ENCODE data around the gene CAST.

Gene CAST

GRCh38 chr5:96675882-96676281, 13.7 kb downstream of the CAST start:
- Histone ChIP-seq H3K9ac (ENCODE audit: low read length) (no peak overlapping the region), H3K4me2 (ENCODE audit: low read length) (no peak overlapping the region), H3K79me2 (ENCODE audit: insufficient read depth, low read length) (0 out of 2 replicates have a peak, but pooled peaks cover 8% of the 10 kb centered on the region), H4K20me1 (ENCODE audit: insufficient read depth, low read length) (no peaks in the 10 kb centered on the region), H3F3A (ENCODE audit: insufficient read depth, low read length) (no peaks in the 10 kb centered on the region), H3K36me3 (ENCODE audit: insufficient read depth, low read length) (peaks cover 6% of the 10 kb centered on the region; the same call in 1 of the 2 replicates), H3K27me3 (ENCODE audit: insufficient read depth, low read length) (no peaks in the 10 kb centered on the region), H3K9me2 (ENCODE audit: low read depth, low read length) (no peaks in the 10 kb centered on the region), H3K4me3 (ENCODE audit: low read depth, low read length, poor library complexity, severe bottlenecking) (no peak overlapping the region), H3K27ac (ENCODE audit: low read depth, low read length, poor library complexity, severe bottlenecking) (no peak overlapping the region), H3K4me1 (ENCODE audit: insufficient read depth, low read length, severe bottlenecking) (no peaks in the 10 kb centered on the region), H3K9me3 (ENCODE audit: low read length) (no peaks in the 10 kb centered on the region), H2AFZ (ENCODE audit: low read length) (no peak overlapping the region)
- TF ChIP-seq EZH2 (IDR thresholded peaks at IDR 0.05; ENCODE audit: borderline replicate concordance, low read length): no peak
- TF ChIP-seq CTCF (IDR thresholded peaks at IDR 0.05; ENCODE audit: low read length): no peak

GRCh38 chr5:96677496-96677895, 15.3 kb downstream of the CAST start:
- no peaks in the 10 kb centered on the region for H3K4me1 ChIP-seq (ENCODE audit: insufficient read depth, low read length, severe bottlenecking)
- H3K9me3 ChIP-seq (ENCODE audit: low read length): no peaks in the 10 kb centered on the region
- no peaks in the 10 kb centered on the region for H3K9me2 ChIP-seq (ENCODE audit: low read depth, low read length)
- H3K4me3 ChIP-seq (ENCODE audit: low read depth, low read length, poor library complexity, severe bottlenecking): no peak overlapping the region
- H3K9ac ChIP-seq (ENCODE audit: low read length): no peak overlapping the region
- no peak overlapping the region for H3K27ac ChIP-seq (ENCODE audit: low read depth, low read length, poor library complexity, severe bottlenecking)
- H3K4me2 ChIP-seq (ENCODE audit: low read length): no peak overlapping the region
- H2AFZ ChIP-seq (ENCODE audit: low read length): no peak overlapping the region
- peaks cover 6% of the 10 kb centered on the region; the same call in 1 of the 2 replicates for H3K36me3 ChIP-seq (ENCODE audit: insufficient read depth, low read length)
- H4K20me1 ChIP-seq (ENCODE audit: insufficient read depth, low read length): no peaks in the 10 kb centered on the region
- no peaks in the 10 kb centered on the region for H3F3A ChIP-seq (ENCODE audit: insufficient read depth, low read length)
- 0 out of 2 replicates have a peak, but pooled peaks cover 8% of the 10 kb centered on the region for H3K79me2 ChIP-seq (ENCODE audit: insufficient read depth, low read length)
- H3K27me3 ChIP-seq (ENCODE audit: insufficient read depth, low read length): no peaks in the 10 kb centered on the region
- TF ChIP-seq EZH2 (IDR thresholded peaks at IDR 0.05; ENCODE audit: borderline replicate concordance, low read length) (no peak), CTCF (IDR thresholded peaks at IDR 0.05; ENCODE audit: low read length) (no peak)

GRCh38 chr5:96679293-96679692, 17.1 kb downstream of the CAST start:
- no peaks in the 10 kb centered on the region for H3K79me2 ChIP-seq (ENCODE audit: insufficient read depth, low read length)
- TF ChIP-seq EZH2 (IDR thresholded peaks at IDR 0.05; ENCODE audit: borderline replicate concordance, low read length) (no peak), CTCF (IDR thresholded peaks at IDR 0.05; ENCODE audit: low read length) (no peak)
- no peaks in the 10 kb centered on the region for H3K9me2 ChIP-seq (ENCODE audit: low read depth, low read length)
- H3K36me3 ChIP-seq (ENCODE audit: insufficient read depth, low read length): peaks cover 6% of the 10 kb centered on the region; the same call in 1 of the 2 replicates
- no peak overlapping the region for H3K4me2 ChIP-seq (ENCODE audit: low read length)
- no peak overlapping the region for H3K4me3 ChIP-seq (ENCODE audit: low read depth, low read length, poor library complexity, severe bottlenecking)
- no peaks in the 10 kb centered on the region for H3K9me3 ChIP-seq (ENCODE audit: low read length)
- H4K20me1 ChIP-seq (ENCODE audit: insufficient read depth, low read length): no peaks in the 10 kb centered on the region
- H3K9ac ChIP-seq (ENCODE audit: low read length): no peak overlapping the region
- no peaks in the 10 kb centered on the region for H3K4me1 ChIP-seq (ENCODE audit: insufficient read depth, low read length, severe bottlenecking)
- H3K27ac ChIP-seq (ENCODE audit: low read depth, low read length, poor library complexity, severe bottlenecking): no peak overlapping the region
- no peaks in the 10 kb centered on the region for H3K27me3 ChIP-seq (ENCODE audit: insufficient read depth, low read length)
- H3F3A ChIP-seq (ENCODE audit: insufficient read depth, low read length): no peaks in the 10 kb centered on the region
- no peak overlapping the region for H2AFZ ChIP-seq (ENCODE audit: low read length)

Measured in OCI-LY1 (cell line).